ENCODE data around the gene ADGRG7.

- TF ChIP-seq CTCF (IDR thresholded peaks at IDR 0.05) = no peak
- TF ChIP-seq EP300 (IDR thresholded peaks at IDR 0.05) = no peak
Measured at GRCh38 chr3:100606894-100607512, 2.4 kb upstream of the ADGRG7 start.
